Lower lobe of right lung (tissue), 2 donors: ENCODE data around the gene NAV2. TPM values are rescaled to one million over a fixed set of nuclear protein-coding genes. Genes with fewer than 3 reads are reported as not detected.

Experiments
- ATAC-seq, 2 donors: fragments of 200-7000 bp; cut with Tn5 transposase; one replicate each; pipeline ENCODE4 v1.9.1; 2020 to 2022; ENCODE audit warnings: mild to moderate bottlenecking in 2 of 2, moderate library complexity in 2 of 2
- DNase-seq: peaks from one replicate; pipeline ENCODE4 v3.0.0-alpha.2; 2020
- H3K27ac ChIP-seq: fragments of 200-600 bp; one replicate; pipeline ENCODE4 v1.8.0; 2022
- H3K27me3 ChIP-seq: fragments of 200-600 bp; one replicate; pipeline ENCODE4 v1.8.0; 2022; ENCODE audit warnings: low read depth
- H3K36me3 ChIP-seq: fragments of 200-600 bp; one replicate; pipeline ENCODE4 v1.8.0; 2022; ENCODE audit warnings: mild to moderate bottlenecking
- H3K4me1 ChIP-seq: fragments of 200-600 bp; one replicate; pipeline ENCODE4 v1.8.0; 2022
- H3K4me3 ChIP-seq: fragments of 200-600 bp; one replicate; pipeline ENCODE4 v1.8.0; 2022; ENCODE audit warnings: mild to moderate bottlenecking
- H3K9me3 ChIP-seq: fragments of 200-600 bp; one replicate; pipeline ENCODE4 v1.8.0; 2022
- CTCF ChIP-seq: fragments of 200-600 bp; IDR thresholded peaks from one replicate; pipeline ENCODE4 v1.8.0; 2022; ENCODE audit warnings: antibody characterized with exemption, mild to moderate bottlenecking
- intact Hi-C: fragments of 100-400 bp; cut with DNase I; formaldehyde crosslinking; loops from one replicate; pipeline ENCODE4 v1.11.0; 2022
- total RNA-seq: library from RNA; stranded (reverse); fragmentation: NEBNext Ultra II Directional; extraction: Animal tissue kit (Norgen Biotek cat#: 25700); gene quantifications from one replicate; pipeline ENCODE4 v1.2.1, GENCODE V29; 2021
- donor health status: DM: no; HTN: yes; CAD: no; lungs with severe emphysema.

NAV2 gene
- total RNA-seq, 1 donor from 2014 or later, result 36.9 TPM

- no peak for ATAC-seq
- Histone ChIP-seq H3K27me3 (no peaks in the 10 kb centered on the region), H3K4me1 (peaks cover 3% of the 10 kb centered on the region), H3K4me3 (no peak overlapping the region), H3K27ac (peak overlapping the region; percentile 41), H3K36me3 (peaks cover 65% of the 10 kb centered on the region), H3K9me3 (no peaks in the 10 kb centered on the region)
- no peak for TF ChIP-seq CTCF
- intact Hi-C loops, result no loop called here
- no peak for DNase-seq
Observed at GRCh38 chr11:20050048-20050447, 337.4 kb downstream of the NAV2 start.

- peak overlapping the region; percentile 14 for H3K4me3 ChIP-seq
- H3K4me1 ChIP-seq, result peaks cover 3% of the 10 kb centered on the region
- H3K27ac ChIP-seq, result peak overlapping the region; percentile 59
- no peak for TF ChIP-seq CTCF
- ATAC-seq (peak; percentile 69 to 78), DNase-seq (no peak)
- H3K27me3 ChIP-seq, result no peaks in the 10 kb centered on the region
- no peaks in the 10 kb centered on the region for H3K9me3 ChIP-seq
- intact Hi-C loops, result no loop called here
- H3K36me3 ChIP-seq, result peaks cover 62% of the 10 kb centered on the region
Observed at GRCh38 chr11:20050551-20051333, 338.1 kb downstream of the NAV2 start.

- peak overlapping the region; percentile 59 for H3K27ac ChIP-seq
- peaks cover 69% of the 10 kb centered on the region for H3K36me3 ChIP-seq
- intact Hi-C loops, result no loop called here
- no peaks in the 10 kb centered on the region for H3K27me3 ChIP-seq
- no peak for TF ChIP-seq CTCF
- H3K4me1 ChIP-seq, result peaks cover 3% of the 10 kb centered on the region
- H3K4me3 ChIP-seq, result peak overlapping the region; percentile 14
- no peaks in the 10 kb centered on the region for H3K9me3 ChIP-seq
- ATAC-seq (no peak), DNase-seq (no peak)
Observed at GRCh38 chr11:20051469-20052399, 339.1 kb downstream of the NAV2 start.

- ATAC-seq (no peak), DNase-seq (no peak)
- peaks cover 72% of the 10 kb centered on the region for H3K36me3 ChIP-seq
- H3K27me3 ChIP-seq, result no peaks in the 10 kb centered on the region
- no peak for TF ChIP-seq CTCF
- intact Hi-C loops, result no loop called here
- H3K4me3 ChIP-seq, result no peak overlapping the region
- no peaks in the 10 kb centered on the region for H3K9me3 ChIP-seq
- no peak overlapping the region for H3K27ac ChIP-seq
- peaks cover 3% of the 10 kb centered on the region for H3K4me1 ChIP-seq
Observed at GRCh38 chr11:20053572-20053971, 340.9 kb downstream of the NAV2 start.

GRCh38 chr11:20054584-20054983 lies 341.9 kb downstream of the NAV2 start:
- ATAC-seq (no peak), DNase-seq (no peak)
- Histone ChIP-seq H3K4me3 (no peak overlapping the region), H3K9me3 (no peaks in the 10 kb centered on the region), H3K27me3 (no peaks in the 10 kb centered on the region), H3K4me1 (no peaks in the 10 kb centered on the region), H3K36me3 (peaks cover 71% of the 10 kb centered on the region), H3K27ac (no peak overlapping the region)
- intact Hi-C loops, result no loop called here
- TF ChIP-seq CTCF, result no peak
